ENCODE measurements around the gene OR52I1. TPM values are rescaled to one million over a fixed set of nuclear protein-coding genes. Genes with fewer than 3 reads are reported as not detected.

OR52I1 gene
- polyA plus RNA-seq, 3 donors, result 0.09 TPM; not detected in 2

DNA sequence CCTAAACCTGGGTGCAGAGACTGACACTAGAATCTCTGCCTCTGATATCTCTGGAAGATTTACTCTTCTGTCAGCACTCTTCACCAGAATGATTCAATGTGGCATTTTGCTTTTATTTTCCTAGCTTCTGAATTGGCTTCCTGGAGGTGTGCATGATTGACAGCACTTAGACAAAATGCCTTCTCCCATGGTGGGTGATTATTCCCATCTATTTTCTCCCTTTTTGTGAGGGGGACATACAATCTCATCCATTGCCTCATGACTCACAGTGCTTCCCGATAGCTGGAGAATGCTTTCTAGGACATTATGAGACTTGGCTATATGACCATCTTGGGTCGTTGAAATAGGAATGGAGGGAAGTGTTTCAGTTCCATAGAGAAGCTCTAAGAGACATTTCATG is 18.1 kb downstream of the OR52I1 start:
- Histone ChIP-seq H3K27me3 (ENCODE audit: control insufficient read depth in 2 of 2, insufficient read depth in 2 of 2, low read length in 2 of 2) (no peaks in the 10 kb centered on the region), H3K4me2 (replicated peaks; ENCODE audit: extremely low read depth, low read length, poor library complexity, severe bottlenecking) (no peak overlapping the region), H3K27ac (ENCODE audit: low read depth in 1 of 2, low read length in 2 of 2) (no peak overlapping the region), H3K9me3 (replicated peaks in 1 of 2; ENCODE audit: control insufficient read depth in 1 of 2, insufficient read depth in 1 of 2, low read length in 2 of 2) (no peaks in the 10 kb centered on the region), H4K20me1 (ENCODE audit: insufficient read depth, low read length) (no peaks in the 10 kb centered on the region), H3K9ac (ENCODE audit: insufficient read depth, low read length, poor library complexity, severe bottlenecking) (no peak overlapping the region), H3K4me1 (ENCODE audit: control insufficient read depth in 1 of 2, insufficient read depth in 2 of 2, low read length in 2 of 2) (peaks cover 13 to 20% of the 10 kb centered on the region in 2 donors), H3K79me2 (ENCODE audit: insufficient read depth, low read length) (no peaks in the 10 kb centered on the region), H3K4me3 (replicated peaks in 1 of 3; ENCODE audit: low read depth in 2 of 3, low read length in 3 of 3) (no peak overlapping the region), H3K36me3 (replicated peaks in 1 of 2; ENCODE audit: control insufficient read depth in 1 of 2, insufficient read depth in 2 of 2, low read length in 2 of 2) (no peaks in the 10 kb centered on the region), H2AFZ (ENCODE audit: insufficient read depth, low read depth, low read length, poor library complexity, severe bottlenecking) (no peak overlapping the region)
- TF ChIP-seq, protein P1, sequence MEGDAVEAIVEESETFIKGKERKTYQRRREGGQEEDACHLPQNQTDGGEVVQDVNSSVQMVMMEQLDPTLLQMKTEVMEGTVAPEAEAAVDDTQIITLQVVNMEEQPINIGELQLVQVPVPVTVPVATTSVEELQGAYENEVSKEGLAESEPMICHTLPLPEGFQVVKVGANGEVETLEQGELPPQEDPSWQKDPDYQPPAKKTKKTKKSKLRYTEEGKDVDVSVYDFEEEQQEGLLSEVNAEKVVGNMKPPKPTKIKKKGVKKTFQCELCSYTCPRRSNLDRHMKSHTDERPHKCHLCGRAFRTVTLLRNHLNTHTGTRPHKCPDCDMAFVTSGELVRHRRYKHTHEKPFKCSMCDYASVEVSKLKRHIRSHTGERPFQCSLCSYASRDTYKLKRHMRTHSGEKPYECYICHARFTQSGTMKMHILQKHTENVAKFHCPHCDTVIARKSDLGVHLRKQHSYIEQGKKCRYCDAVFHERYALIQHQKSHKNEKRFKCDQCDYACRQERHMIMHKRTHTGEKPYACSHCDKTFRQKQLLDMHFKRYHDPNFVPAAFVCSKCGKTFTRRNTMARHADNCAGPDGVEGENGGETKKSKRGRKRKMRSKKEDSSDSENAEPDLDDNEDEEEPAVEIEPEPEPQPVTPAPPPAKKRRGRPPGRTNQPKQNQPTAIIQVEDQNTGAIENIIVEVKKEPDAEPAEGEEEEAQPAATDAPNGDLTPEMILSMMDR (IDR thresholded peaks at IDR 0.05), result no peak
- no peak overlapping the region for H3K27ac Mint-ChIP-seq
- peaks cover 1 to 8% (median 5%) of the 10 kb centered on the region in 3 donors for H3K27me3 Mint-ChIP-seq (ENCODE audit: low read depth in 3 of 3)
- DNase-seq, result no peak
- H3K36me3 Mint-ChIP-seq, result no peaks in the 10 kb centered on the region
- no peak overlapping the region for H3K4me3 Mint-ChIP-seq
- H3K4me1 Mint-ChIP-seq, result peaks cover 24% of the 10 kb centered on the region
- no peaks in the 10 kb centered on the region for H3K9me3 Mint-ChIP-seq
- intact Hi-C loops (cut with micrococcal nuclease), result no loop called here
- WGBS (ENCODE audit: insufficient coverage), result no CpG with 5 or more reads among the region's 2 CpGs

DNA sequence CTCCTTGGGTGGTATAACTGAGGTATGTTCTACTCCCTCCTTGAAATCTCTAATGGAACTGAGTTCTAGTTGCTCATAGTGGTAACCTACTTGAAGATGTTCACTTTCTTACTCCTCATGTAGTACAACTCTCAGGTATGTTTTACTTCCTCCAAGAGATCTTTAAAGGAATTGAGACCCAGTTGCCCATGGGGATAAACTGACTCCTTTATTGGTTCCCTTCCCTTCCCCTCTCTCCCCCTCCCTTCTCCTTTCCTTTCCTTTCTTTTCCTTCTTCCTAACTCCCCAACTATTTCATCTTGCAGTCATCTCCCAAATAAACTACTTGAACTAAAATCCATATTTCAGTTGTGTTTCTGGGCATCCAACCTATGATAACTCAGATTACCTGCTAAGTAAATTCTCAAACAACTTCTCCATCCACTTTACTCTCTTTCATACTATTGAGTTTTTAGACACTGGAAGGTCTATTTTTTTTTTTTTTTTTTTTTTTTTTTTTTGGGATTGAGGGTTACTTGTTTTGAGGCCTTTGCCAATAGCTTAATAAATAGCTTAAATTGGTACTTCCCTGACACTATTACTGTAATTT is 22.1 kb downstream of the OR52I1 start:
- no peak overlapping the region for H3K9ac ChIP-seq (ENCODE audit: insufficient read depth, low read length, poor library complexity, severe bottlenecking)
- no peak overlapping the region for H3K4me3 ChIP-seq (replicated peaks in 1 of 3; ENCODE audit: low read depth in 2 of 3, low read length in 3 of 3)
- Mint-ChIP-seq H3K36me3 (no peaks in the 10 kb centered on the region), H3K9me3 (peaks cover 0 to 2% (median 0%) of the 10 kb centered on the region in 7 donors), H3K4me1 (no peaks in the 10 kb centered on the region), H3K27me3 (ENCODE audit: low read depth in 3 of 3) (peaks cover 3 to 8% (median 6%) of the 10 kb centered on the region in 3 donors), H3K4me3 (no peak overlapping the region), H3K27ac (no peak overlapping the region)
- no peak overlapping the region for H3K4me2 ChIP-seq (replicated peaks; ENCODE audit: extremely low read depth, low read length, poor library complexity, severe bottlenecking)
- H4K20me1 ChIP-seq (ENCODE audit: insufficient read depth, low read length), result no peaks in the 10 kb centered on the region
- H3K4me1 ChIP-seq (ENCODE audit: control insufficient read depth in 1 of 2, insufficient read depth in 2 of 2, low read length in 2 of 2), result no peaks in the 10 kb centered on the region
- H3K79me2 ChIP-seq (ENCODE audit: insufficient read depth, low read length), result no peaks in the 10 kb centered on the region
- H3K27me3 ChIP-seq (ENCODE audit: control insufficient read depth in 2 of 2, insufficient read depth in 2 of 2, low read length in 2 of 2), result peaks cover 2 to 3% of the 10 kb centered on the region in 2 donors
- TF ChIP-seq, protein P1 (IDR thresholded peaks at IDR 0.05), result no peak
- H3K36me3 ChIP-seq (replicated peaks in 1 of 2; ENCODE audit: control insufficient read depth in 1 of 2, insufficient read depth in 2 of 2, low read length in 2 of 2), result no peaks in the 10 kb centered on the region
- no peaks in the 10 kb centered on the region for H3K9me3 ChIP-seq (replicated peaks in 1 of 2; ENCODE audit: control insufficient read depth in 1 of 2, insufficient read depth in 1 of 2, low read length in 2 of 2)
- intact Hi-C loops (cut with micrococcal nuclease), result no loop called here
- H2AFZ ChIP-seq (ENCODE audit: insufficient read depth, low read depth, low read length, poor library complexity, severe bottlenecking), result no peak overlapping the region
- DNase-seq, result no peak
- no peak overlapping the region for H3K27ac ChIP-seq (ENCODE audit: low read depth in 1 of 2, low read length in 2 of 2)

All from CD14-positive monocyte (primary cell).